NT2/D1 (cell line): ENCODE measurements around the gene RARG.

ENCODE experiments used
- SUZ12 ChIP-seq: IDR thresholded peaks from 2 replicates; pipeline ENCODE4 v1.6.1; 2011; ENCODE audit not compliant: insufficient read length, insufficient read depth; ENCODE audit errors: extremely low read depth
- YY1 ChIP-seq: IDR thresholded peaks from 2 replicates; pipeline ENCODE4 v1.6.1; 2011; ENCODE audit not compliant: insufficient read length, insufficient read depth

DNA sequence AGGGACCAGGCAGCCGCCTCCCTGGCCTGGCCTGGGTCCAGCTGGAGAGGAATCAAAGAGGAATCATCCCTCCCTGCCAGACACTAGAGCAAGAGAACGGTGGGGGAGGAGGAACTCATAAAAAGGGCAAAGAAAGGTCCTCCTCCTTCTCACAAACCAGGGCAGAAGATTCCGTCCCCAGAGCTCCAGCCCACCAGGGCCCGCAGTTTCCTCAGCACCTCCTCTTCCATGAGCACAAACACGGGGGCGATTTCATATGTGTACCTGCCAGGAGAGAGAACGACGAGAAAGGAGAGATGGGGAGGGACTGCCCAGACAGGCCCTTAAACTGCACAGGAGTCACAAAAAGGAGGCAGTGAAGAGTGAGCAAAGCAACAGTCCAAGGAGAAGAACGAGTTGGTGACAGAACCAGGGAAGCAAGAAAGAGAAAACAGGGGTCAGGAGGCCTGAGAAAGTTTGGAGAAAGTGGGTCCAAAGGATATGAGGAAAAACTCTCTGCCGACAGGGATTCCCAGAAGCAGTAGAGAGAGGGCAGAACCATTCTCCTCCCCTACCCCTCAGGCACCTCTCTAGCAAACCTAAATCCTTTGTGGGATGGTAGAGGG lies 60.2 kb downstream of the RARG start:
- TF ChIP-seq SUZ12 = no peak
- no peak for TF ChIP-seq YY1
